ENCODE results near the gene SCML2. TPM values are rescaled to one million over a fixed set of nuclear protein-coding genes. Genes with fewer than 3 reads are reported as not detected.
A peak's percentile ranks its signal among the peaks of the same experiment; 100 is the strongest.

The SCML2 gene
- total and polyA plus RNA-seq, 10 of the 15 experiments (the other 5 are each of a cell fraction or from before 2014, with no cell fraction given), result 1.5 to 4.4 (median 2.6) TPM

GRCh38 chrX:18354369-18355223, at the start of gene SCML2 (continued):
- no peak for TF ChIP-seq ATF2 (IDR thresholded peaks at IDR 0.05; ENCODE audit: low read length)
- TF ChIP-seq POLR2A (IDR thresholded peaks at IDR 0.05; ENCODE audit: low read depth, low read length), result no peak
- no peak for TF ChIP-seq HDAC6 (IDR thresholded peaks at IDR 0.05; ENCODE audit: unreplicated experiment)
- no peak for TF ChIP-seq SMC3 (IDR thresholded peaks at IDR 0.05; ENCODE audit: borderline replicate concordance, low read length)
- no peak for TF ChIP-seq ZNF622 (IDR thresholded peaks at IDR 0.05)
- TF ChIP-seq SRF (IDR thresholded peaks at IDR 0.05; ENCODE audit: low read depth in 2 of 2, low read length in 2 of 2), result no peak
- TF ChIP-seq ELK1 (IDR thresholded peaks at IDR 0.05; ENCODE audit: low read depth, low read length), result no peak
- no peak for TF ChIP-seq KAT2A (conservative IDR thresholded peaks at IDR 0.05; ENCODE audit: control insufficient read depth, low read depth, low read length)
- peak; percentile 37; the same call in 1 of the 2 replicates for TF ChIP-seq IKZF1 (conservative IDR thresholded peaks at IDR 0.05)
- TF ChIP-seq PML (IDR thresholded peaks at IDR 0.05; ENCODE audit: low read length), result no peak
- no peak for TF ChIP-seq CHD4 (IDR thresholded peaks at IDR 0.05)
- TF ChIP-seq ZSCAN29 (IDR thresholded peaks at IDR 0.05), result no peak
- TF ChIP-seq IKZF2 (IDR thresholded peaks at IDR 0.05), result no peak
- TF ChIP-seq SIN3A (IDR thresholded peaks at IDR 0.05; ENCODE audit: low read depth, low read length), result no peak
- no peak for TF ChIP-seq SMAD5 (IDR thresholded peaks at IDR 0.05; ENCODE audit: low read depth)
- TF ChIP-seq ZNF687 (IDR thresholded peaks at IDR 0.05), result no peak
- 0 out of 2 replicates have a peak, but pooled peaks have one; percentile 25 for TF ChIP-seq DPF2 (IDR thresholded peaks at IDR 0.05)
- peak; percentile 87 to 96; a peak in 3 of 4 replicates for TF ChIP-seq BHLHE40 (IDR thresholded peaks at IDR 0.05; ENCODE audit: borderline replicate concordance in 1 of 2, low read depth in 2 of 2, low read length in 1 of 2)
- no peak for TF ChIP-seq PKNOX1 (IDR thresholded peaks at IDR 0.05)
- TF ChIP-seq NFIC (IDR thresholded peaks at IDR 0.05; ENCODE audit: low read depth, low read length), result no peak
- peak in 1 of 2 experiments; percentile 8; a peak in 1 of 3 replicates for TF ChIP-seq EGR1 (IDR thresholded peaks at IDR 0.05; ENCODE audit: borderline replicate concordance in 1 of 2, low read depth in 2 of 2, low read length in 2 of 2)
- TF ChIP-seq BMI1 (IDR thresholded peaks at IDR 0.05; ENCODE audit: borderline replicate concordance), result 0 out of 2 replicates have a peak, but pooled peaks have one; percentile 26
- TF ChIP-seq MYB (IDR thresholded peaks at IDR 0.05; ENCODE audit: borderline replicate concordance, low read depth, low read length), result no peak
- TF ChIP-seq ZNF217 (IDR thresholded peaks at IDR 0.05), result no peak
- TF ChIP-seq HDAC2 (IDR thresholded peaks at IDR 0.05), result no peak
